ENCODE measurements around the gene RBFOX2. TPM values are rescaled to one million over a fixed set of nuclear protein-coding genes. Genes with fewer than 3 reads are reported as not detected.
"Not testable (repeated sequence)": the region's sequence is repeated elsewhere in the genome, so short reads cannot be mapped to it uniquely, and the experiment has no call there.

Gene RBFOX2
- total and polyA plus RNA-seq, 4 donors: 14.2 to 53.6 (median 25.6) TPM

DNA sequence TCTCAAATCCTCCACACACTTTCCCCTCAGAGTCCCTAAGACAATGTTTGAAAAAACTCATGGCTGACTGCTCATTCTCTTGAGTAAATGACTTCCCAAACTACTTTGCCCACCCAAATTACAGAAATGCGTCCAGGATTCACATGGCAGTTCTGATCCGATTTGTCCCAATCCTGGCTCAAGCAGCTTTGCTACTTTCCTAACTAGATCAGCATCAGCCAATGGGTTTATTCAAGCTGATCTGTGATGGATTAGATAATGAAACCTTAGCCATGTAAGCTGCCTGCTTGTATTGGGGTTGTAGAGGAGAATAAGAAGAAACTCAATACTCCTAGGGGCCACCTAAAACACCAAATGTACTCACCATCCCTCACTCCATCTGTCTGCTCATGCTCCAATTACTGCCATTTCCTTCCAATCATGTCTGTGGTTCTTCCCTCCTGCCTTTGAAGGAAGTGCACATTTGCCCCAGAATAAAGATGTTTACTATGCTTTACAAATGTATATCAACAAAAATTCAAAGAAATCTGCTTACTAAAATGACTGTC, 6.9 kb downstream of the RBFOX2 start:
- DNase-seq (ENCODE audit: low spot score): no peak
- Histone ChIP-seq H3K9ac (ENCODE audit: low read depth in 1 of 2, low read length in 2 of 2) (no peak overlapping the region), H3K36me3 (ENCODE audit: control insufficient read depth in 4 of 4, insufficient read depth in 3 of 4, low read depth in 1 of 4, low read length in 3 of 4) (peaks cover 0 to 2% (median 0%) of the 10 kb centered on the region in 4 donors), H3K27me3 (ENCODE audit: control insufficient read depth in 4 of 4, insufficient read depth in 4 of 4, low read length in 3 of 4) (no peaks in the 10 kb centered on the region), H3K27ac (ENCODE audit: low read depth in 1 of 2, low read length in 2 of 2) (peak overlapping the region in 1 of 2 donors; percentile 51), H3K9me3 (ENCODE audit: control insufficient read depth in 4 of 4, low read length in 3 of 4) (no peaks in the 10 kb centered on the region), H3K4me1 (ENCODE audit: control insufficient read depth in 4 of 4, insufficient read depth in 4 of 4, low read length in 3 of 4) (peaks cover 0 to 35% (median 14%) of the 10 kb centered on the region in 4 donors), H3K4me3 (ENCODE audit: low read depth in 1 of 3, low read length in 3 of 3) (no peak overlapping the region)
- 89% methylated on average over 2 of the region's 2 CpGs for WGBS
- TF ChIP-seq, protein P1, sequence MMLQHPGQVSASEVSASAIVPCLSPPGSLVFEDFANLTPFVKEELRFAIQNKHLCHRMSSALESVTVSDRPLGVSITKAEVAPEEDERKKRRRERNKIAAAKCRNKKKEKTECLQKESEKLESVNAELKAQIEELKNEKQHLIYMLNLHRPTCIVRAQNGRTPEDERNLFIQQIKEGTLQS (IDR thresholded peaks at IDR 0.05): no peak
- no peak for TF ChIP-seq RXRA (IDR thresholded peaks at IDR 0.05)
- no peak for TF ChIP-seq RAD21 (IDR thresholded peaks at IDR 0.05)
- no peak for TF ChIP-seq NR2F2 (IDR thresholded peaks at IDR 0.05)
- TF ChIP-seq GABPA (IDR thresholded peaks at IDR 0.05 in 1 of 2, conservative IDR thresholded peaks at IDR 0.05 in 1 of 2): no peak
- TF ChIP-seq, protein P2, sequence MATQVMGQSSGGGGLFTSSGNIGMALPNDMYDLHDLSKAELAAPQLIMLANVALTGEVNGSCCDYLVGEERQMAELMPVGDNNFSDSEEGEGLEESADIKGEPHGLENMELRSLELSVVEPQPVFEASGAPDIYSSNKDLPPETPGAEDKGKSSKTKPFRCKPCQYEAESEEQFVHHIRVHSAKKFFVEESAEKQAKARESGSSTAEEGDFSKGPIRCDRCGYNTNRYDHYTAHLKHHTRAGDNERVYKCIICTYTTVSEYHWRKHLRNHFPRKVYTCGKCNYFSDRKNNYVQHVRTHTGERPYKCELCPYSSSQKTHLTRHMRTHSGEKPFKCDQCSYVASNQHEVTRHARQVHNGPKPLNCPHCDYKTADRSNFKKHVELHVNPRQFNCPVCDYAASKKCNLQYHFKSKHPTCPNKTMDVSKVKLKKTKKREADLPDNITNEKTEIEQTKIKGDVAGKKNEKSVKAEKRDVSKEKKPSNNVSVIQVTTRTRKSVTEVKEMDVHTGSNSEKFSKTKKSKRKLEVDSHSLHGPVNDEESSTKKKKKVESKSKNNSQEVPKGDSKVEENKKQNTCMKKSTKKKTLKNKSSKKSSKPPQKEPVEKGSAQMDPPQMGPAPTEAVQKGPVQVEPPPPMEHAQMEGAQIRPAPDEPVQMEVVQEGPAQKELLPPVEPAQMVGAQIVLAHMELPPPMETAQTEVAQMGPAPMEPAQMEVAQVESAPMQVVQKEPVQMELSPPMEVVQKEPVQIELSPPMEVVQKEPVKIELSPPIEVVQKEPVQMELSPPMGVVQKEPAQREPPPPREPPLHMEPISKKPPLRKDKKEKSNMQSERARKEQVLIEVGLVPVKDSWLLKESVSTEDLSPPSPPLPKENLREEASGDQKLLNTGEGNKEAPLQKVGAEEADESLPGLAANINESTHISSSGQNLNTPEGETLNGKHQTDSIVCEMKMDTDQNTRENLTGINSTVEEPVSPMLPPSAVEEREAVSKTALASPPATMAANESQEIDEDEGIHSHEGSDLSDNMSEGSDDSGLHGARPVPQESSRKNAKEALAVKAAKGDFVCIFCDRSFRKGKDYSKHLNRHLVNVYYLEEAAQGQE (IDR thresholded peaks at IDR 0.05): no peak
- no peak for TF ChIP-seq YY1 (IDR thresholded peaks at IDR 0.05)
- no peak for TF ChIP-seq HNF4G (IDR thresholded peaks at IDR 0.05)
- TF ChIP-seq EGR1 (IDR thresholded peaks at IDR 0.05; ENCODE audit: low read depth in 2 of 2): no peak
- TF ChIP-seq FOXA2 (IDR thresholded peaks at IDR 0.05): no peak
- TF ChIP-seq, protein P3, sequence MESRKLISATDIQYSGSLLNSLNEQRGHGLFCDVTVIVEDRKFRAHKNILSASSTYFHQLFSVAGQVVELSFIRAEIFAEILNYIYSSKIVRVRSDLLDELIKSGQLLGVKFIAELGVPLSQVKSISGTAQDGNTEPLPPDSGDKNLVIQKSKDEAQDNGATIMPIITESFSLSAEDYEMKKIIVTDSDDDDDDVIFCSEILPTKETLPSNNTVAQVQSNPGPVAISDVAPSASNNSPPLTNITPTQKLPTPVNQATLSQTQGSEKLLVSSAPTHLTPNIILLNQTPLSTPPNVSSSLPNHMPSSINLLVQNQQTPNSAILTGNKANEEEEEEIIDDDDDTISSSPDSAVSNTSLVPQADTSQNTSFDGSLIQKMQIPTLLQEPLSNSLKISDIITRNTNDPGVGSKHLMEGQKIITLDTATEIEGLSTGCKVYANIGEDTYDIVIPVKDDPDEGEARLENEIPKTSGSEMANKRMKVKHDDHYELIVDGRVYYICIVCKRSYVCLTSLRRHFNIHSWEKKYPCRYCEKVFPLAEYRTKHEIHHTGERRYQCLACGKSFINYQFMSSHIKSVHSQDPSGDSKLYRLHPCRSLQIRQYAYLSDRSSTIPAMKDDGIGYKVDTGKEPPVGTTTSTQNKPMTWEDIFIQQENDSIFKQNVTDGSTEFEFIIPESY (IDR thresholded peaks at IDR 0.05): no peak
- TF ChIP-seq JUND (IDR thresholded peaks at IDR 0.05): no peak
- TF ChIP-seq, protein P4, sequence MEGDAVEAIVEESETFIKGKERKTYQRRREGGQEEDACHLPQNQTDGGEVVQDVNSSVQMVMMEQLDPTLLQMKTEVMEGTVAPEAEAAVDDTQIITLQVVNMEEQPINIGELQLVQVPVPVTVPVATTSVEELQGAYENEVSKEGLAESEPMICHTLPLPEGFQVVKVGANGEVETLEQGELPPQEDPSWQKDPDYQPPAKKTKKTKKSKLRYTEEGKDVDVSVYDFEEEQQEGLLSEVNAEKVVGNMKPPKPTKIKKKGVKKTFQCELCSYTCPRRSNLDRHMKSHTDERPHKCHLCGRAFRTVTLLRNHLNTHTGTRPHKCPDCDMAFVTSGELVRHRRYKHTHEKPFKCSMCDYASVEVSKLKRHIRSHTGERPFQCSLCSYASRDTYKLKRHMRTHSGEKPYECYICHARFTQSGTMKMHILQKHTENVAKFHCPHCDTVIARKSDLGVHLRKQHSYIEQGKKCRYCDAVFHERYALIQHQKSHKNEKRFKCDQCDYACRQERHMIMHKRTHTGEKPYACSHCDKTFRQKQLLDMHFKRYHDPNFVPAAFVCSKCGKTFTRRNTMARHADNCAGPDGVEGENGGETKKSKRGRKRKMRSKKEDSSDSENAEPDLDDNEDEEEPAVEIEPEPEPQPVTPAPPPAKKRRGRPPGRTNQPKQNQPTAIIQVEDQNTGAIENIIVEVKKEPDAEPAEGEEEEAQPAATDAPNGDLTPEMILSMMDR (IDR thresholded peaks at IDR 0.05; ENCODE audit: low read depth, low read length, missing input control): no peak

DNA sequence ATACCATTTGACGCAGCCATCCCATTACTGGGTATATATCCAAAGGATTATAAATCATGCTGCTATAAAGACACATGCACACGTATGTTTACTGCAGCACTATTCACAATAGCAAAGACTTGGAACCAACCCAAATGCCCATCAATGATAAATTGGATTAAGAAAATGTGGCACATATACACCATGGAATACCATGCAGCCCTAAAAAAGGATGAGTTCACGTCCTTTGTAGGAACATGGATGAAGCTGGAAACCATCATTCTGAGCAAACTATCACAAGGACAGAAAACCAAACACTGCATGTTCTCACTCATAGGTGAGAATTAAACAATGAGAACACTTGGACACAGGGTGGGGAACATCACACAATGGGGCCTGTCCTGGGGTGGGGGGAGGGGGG, 7.8 kb downstream of the RBFOX2 start:
- not testable (repeated sequence) for H3K27me3 ChIP-seq (ENCODE audit: control insufficient read depth in 4 of 4, insufficient read depth in 4 of 4, low read length in 3 of 4); DNase-seq (ENCODE audit: low spot score); H3K36me3 ChIP-seq (ENCODE audit: control insufficient read depth in 4 of 4, insufficient read depth in 3 of 4, low read depth in 1 of 4, low read length in 3 of 4); H3K27ac ChIP-seq (ENCODE audit: low read depth in 1 of 2, low read length in 2 of 2); H3K9me3 ChIP-seq (ENCODE audit: control insufficient read depth in 4 of 4, low read length in 3 of 4); H3K4me3 ChIP-seq (ENCODE audit: low read depth in 1 of 3, low read length in 3 of 3); H3K9ac ChIP-seq (ENCODE audit: low read depth in 1 of 2, low read length in 2 of 2)
- WGBS: 93% methylated on average over 3 of the region's 3 CpGs
- H3K4me1 ChIP-seq (ENCODE audit: control insufficient read depth in 4 of 4, insufficient read depth in 4 of 4, low read length in 3 of 4): peaks cover 0 to 36% (median 17%) of the 10 kb centered on the region in 4 donors
